ENCODE results near the gene ATP10B. TPM values are rescaled to one million over a fixed set of nuclear protein-coding genes. Genes with fewer than 3 reads are reported as not detected.

ATP10B gene
- total and polyA plus RNA-seq, 2 experiments from 2014 or later, result 0.03 TPM; not detected in 1

DNA sequence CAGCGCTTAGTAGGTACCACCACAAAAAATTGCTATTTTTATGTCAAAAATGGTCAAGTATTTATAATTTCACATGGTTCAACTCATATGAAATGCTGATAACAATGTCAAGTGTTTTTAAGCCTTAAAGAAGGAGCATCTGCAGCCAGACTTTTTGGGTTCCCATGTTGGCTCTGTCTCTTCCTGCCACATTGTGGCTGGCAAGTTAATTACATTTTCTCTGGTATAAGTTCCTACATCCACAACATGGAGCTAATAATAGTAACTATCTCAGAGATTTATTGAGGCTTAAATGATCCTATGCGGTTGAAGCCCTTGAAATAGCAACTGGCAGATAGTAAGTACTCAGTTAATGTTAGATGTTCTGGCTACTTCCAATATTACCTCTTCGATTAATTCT, 5.4 kb downstream of the ATP10B start:
- Histone ChIP-seq H3K9me3 (ENCODE audit: low read depth) (no peaks in the 10 kb centered on the region), H3K4me1 (ENCODE audit: low read depth) (no peaks in the 10 kb centered on the region), H3K4me3 (no peak overlapping the region), H3K36me3 (no peaks in the 10 kb centered on the region), H3K27me3 (no peaks in the 10 kb centered on the region), H3K27ac (no peak overlapping the region)
- DNase-seq (ENCODE audit: low read depth in 1 of 2, low spot score in 1 of 2), result no peak
- TF ChIP-seq, protein P1, sequence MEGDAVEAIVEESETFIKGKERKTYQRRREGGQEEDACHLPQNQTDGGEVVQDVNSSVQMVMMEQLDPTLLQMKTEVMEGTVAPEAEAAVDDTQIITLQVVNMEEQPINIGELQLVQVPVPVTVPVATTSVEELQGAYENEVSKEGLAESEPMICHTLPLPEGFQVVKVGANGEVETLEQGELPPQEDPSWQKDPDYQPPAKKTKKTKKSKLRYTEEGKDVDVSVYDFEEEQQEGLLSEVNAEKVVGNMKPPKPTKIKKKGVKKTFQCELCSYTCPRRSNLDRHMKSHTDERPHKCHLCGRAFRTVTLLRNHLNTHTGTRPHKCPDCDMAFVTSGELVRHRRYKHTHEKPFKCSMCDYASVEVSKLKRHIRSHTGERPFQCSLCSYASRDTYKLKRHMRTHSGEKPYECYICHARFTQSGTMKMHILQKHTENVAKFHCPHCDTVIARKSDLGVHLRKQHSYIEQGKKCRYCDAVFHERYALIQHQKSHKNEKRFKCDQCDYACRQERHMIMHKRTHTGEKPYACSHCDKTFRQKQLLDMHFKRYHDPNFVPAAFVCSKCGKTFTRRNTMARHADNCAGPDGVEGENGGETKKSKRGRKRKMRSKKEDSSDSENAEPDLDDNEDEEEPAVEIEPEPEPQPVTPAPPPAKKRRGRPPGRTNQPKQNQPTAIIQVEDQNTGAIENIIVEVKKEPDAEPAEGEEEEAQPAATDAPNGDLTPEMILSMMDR (IDR thresholded peaks at IDR 0.05; ENCODE audit: low read depth, low read length), result no peak

DNA sequence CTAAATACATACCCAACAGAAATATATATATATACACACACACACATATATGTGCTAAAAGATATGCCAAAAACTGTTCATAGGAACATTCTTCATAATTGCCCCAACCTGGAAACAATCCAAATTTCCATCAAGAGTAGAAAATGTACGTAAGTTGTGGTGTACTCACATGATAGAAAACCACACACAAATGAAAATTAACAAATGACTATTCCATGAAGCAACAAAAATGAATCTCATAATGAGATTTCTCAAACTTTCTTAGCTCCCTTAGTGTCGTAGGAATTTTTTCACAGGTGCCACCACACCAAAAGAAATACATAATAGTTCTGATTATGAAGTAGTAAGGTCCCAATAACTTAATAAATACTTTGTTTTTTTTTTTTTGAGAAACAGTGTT, 7.8 kb downstream of the ATP10B start:
- no peak overlapping the region for H3K4me3 ChIP-seq
- no peaks in the 10 kb centered on the region for H3K9me3 ChIP-seq (ENCODE audit: low read depth)
- no peaks in the 10 kb centered on the region for H3K27me3 ChIP-seq
- no peak overlapping the region for H3K27ac ChIP-seq
- TF ChIP-seq, protein P1 (IDR thresholded peaks at IDR 0.05; ENCODE audit: low read depth, low read length), result no peak
- H3K36me3 ChIP-seq, result no peaks in the 10 kb centered on the region
- DNase-seq (ENCODE audit: low read depth in 1 of 2, low spot score in 1 of 2), result no peak
- no peaks in the 10 kb centered on the region for H3K4me1 ChIP-seq (ENCODE audit: low read depth)

DNA sequence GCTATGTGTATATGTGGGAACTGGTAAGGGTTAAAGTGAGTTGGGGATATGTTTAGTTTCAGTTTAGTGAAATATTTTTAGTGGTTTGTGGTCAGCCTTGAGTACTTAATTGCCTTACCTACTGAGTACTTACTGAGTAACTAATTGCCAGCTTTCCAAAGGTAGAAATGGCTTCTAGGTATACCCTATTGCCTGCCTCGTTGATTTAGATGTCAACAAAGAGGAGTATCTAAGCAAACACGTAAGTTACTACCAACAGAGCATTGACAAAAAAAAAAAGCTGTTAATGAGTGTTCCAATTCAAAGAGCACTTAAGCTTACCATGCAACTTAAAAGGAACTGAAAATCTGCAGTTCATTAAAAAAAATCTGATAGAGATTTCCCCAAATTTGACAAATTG, 8.8 kb downstream of the ATP10B start:
- no peaks in the 10 kb centered on the region for H3K27me3 ChIP-seq
- H3K4me1 ChIP-seq (ENCODE audit: low read depth), result no peaks in the 10 kb centered on the region
- TF ChIP-seq, protein P1 (IDR thresholded peaks at IDR 0.05; ENCODE audit: low read depth, low read length), result no peak
- DNase-seq (ENCODE audit: low read depth in 1 of 2, low spot score in 1 of 2), result no peak
- H3K4me3 ChIP-seq, result no peak overlapping the region
- H3K9me3 ChIP-seq (ENCODE audit: low read depth), result no peaks in the 10 kb centered on the region
- no peak overlapping the region for H3K27ac ChIP-seq
- H3K36me3 ChIP-seq, result no peaks in the 10 kb centered on the region

DNA sequence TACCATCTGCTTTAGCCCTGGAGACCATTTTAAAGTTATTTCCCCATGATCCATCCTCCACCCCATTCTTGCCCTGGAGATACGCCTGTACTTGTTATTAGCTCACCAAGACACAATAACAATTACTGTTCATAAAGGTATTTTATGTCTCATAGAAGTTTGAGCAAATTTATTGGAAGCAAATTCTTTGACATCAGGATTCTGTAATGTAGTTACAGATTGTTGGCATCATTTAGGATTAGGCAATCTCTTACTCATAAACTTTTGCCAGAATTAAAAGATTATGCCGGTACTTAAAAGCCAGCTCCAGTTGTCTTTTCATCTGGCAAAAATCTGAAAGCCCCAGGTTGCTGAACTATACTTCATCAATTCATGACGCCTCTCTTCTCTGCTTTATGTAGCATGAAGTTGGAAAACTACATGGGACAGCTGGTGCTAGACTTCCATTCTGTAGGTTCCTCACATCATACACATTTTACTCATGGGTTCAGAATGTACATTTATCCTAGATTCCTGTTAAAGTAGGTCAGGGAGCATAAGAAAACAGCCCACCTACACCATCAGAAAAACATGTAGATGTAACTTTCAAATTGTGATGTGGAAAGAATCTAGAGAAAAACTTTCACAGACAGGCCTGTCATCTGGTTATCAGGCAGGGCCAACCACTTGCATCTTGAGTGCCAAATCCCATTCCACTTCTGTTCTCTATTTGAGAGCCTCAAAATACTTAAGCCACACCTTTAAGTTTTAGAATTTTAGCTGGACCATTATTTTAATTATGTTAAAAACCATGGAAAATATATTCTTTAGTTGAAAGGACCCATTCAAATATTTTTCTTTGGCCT, 14.0 kb downstream of the ATP10B start:
- Histone ChIP-seq H3K4me3 (no peak overlapping the region), H3K36me3 (no peaks in the 10 kb centered on the region), H3K27me3 (no peaks in the 10 kb centered on the region), H3K27ac (no peak overlapping the region), H3K9me3 (ENCODE audit: low read depth) (no peaks in the 10 kb centered on the region), H3K4me1 (ENCODE audit: low read depth) (no peaks in the 10 kb centered on the region)
- TF ChIP-seq, protein P1 (IDR thresholded peaks at IDR 0.05; ENCODE audit: low read depth, low read length), result no peak
- no peak for DNase-seq (ENCODE audit: low read depth in 1 of 2, low spot score in 1 of 2)

DNA sequence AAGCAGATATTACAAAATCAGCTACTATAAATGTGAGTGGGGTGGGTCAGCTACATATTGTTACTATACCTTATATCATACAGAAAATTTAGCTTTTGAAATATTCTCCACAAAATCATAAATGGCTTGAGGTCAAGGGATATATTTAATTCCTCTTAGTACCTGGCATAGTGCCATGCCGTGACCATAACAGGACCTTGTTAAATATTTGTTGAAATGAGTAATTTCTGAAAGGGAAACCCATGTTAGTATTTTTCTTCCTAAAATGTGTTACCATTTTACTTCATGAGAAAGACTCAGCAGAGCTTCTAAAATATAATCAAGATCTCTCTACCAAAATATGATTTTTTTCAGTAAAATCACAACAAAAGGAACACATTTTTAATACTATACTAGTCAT, 14.8 kb downstream of the ATP10B start:
- no peaks in the 10 kb centered on the region for H3K36me3 ChIP-seq
- no peak for DNase-seq (ENCODE audit: low read depth in 1 of 2, low spot score in 1 of 2)
- no peaks in the 10 kb centered on the region for H3K9me3 ChIP-seq (ENCODE audit: low read depth)
- no peak overlapping the region for H3K4me3 ChIP-seq
- H3K27ac ChIP-seq, result no peak overlapping the region
- H3K27me3 ChIP-seq, result no peaks in the 10 kb centered on the region
- TF ChIP-seq, protein P1 (IDR thresholded peaks at IDR 0.05; ENCODE audit: low read depth, low read length), result no peak
- H3K4me1 ChIP-seq (ENCODE audit: low read depth), result no peaks in the 10 kb centered on the region

Data from cardiac muscle cell (in vitro differentiated cells and primary cell).